Middle frontal gyrus (tissue), 1 donor: Measurements from ENCODE around the gene FHIT.
"Not testable (repeated sequence)": the region's sequence is repeated elsewhere in the genome, so short reads cannot be mapped to it uniquely, and the experiment has no call there.

ENCODE experiments used
- DNase-seq: peaks from one replicate; pipeline ENCODE4 v3.0.0-alpha.2; 2015; ENCODE audit warnings: low spot score; ENCODE audit errors: extremely low spot score

Gene FHIT

GRCh38 chr3:60579734-60580133 is 671.5 kb downstream of the FHIT start:
- DNase-seq: no peak

DNA sequence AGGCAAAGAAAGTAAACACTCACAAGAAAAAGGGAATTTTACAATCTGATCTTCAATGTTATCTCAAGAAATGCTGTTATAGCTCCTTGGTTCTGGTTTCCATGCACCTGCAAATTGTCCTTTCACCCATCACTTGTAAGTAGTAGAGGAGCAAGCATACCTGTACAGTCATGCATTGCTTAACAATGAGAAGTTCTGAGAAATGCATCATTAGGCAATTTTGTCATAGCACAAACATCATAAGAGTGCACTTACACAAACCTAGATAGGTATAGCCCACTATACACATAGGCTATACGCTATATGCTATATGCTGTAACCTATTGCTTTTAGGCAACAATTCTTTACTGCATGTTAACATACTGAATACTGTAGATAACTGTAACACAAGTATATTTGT is 672.3 kb downstream of the FHIT start:
- DNase-seq: no peak

DNA sequence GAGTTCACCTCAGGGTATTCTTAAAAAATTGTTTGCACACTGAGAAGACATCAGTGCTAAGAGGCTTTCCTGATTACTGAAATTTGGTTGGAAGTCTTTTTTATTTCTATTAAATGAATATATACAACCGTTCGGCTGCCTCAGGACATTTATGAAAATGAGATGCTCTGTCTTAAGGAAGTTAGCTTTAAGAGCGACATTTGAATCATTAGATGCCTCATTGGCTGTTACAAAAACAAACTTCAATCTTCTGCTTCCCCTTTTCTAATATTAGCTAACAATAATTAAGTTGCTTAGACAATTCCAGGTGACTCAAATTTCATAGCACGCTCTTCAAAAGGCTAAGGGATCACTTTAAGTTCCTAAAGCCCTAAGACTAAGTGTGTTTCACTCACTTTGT is 673.7 kb downstream of the FHIT start:
- no peak for DNase-seq

DNA sequence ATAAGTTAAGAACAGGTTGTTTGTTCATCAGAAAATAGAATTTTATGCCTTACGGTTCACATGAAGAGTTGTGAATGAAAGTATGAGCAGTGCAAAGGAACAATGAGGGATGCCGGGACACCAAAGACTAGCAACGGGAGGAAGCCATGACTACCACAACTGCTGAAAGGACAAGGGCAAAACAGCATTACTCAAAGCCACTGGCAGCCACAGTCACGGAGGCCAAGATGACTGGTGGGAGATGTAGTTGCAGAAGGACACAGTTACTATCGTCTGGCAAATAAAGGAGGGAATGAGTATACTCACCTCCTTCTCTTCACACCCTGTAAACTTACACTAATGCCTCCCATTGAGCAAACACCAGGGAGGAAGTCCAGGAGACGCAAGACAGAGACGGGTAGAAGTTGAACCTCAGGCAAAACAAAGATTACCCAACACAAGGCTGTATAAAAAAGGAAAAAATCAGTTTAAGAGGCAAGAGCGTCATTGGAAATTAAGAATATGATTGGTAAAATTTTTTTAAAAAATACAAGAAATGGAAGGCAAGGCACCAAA is 675.5 kb downstream of the FHIT start:
- no peak for DNase-seq

GRCh38 chr3:60574046-60574769 is 677.0 kb downstream of the FHIT start:
- DNase-seq: no peak

- no peak for DNase-seq
These were observed 677.8 kb downstream of the FHIT start for GRCh38 chr3:60573494-60573893.

DNA sequence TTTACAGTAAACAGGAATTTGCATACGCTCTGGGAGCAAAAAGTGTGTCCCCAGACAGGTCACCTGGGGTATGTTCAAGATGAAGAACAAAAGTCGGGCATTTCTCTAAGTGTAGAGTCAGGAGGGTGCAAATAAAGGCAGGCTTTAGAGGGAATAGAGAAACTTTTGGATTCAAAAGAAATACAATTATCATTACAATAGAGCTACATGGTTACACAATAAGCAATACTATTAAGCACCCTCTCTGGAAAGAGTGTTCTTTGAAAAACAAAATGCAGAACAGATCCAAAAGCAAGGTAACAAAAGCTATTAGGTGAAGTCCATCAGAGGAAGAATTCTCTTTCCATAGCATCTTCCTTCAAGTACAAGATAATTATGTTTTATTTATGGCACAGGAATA is 679.7 kb downstream of the FHIT start:
- no peak for DNase-seq

DNA sequence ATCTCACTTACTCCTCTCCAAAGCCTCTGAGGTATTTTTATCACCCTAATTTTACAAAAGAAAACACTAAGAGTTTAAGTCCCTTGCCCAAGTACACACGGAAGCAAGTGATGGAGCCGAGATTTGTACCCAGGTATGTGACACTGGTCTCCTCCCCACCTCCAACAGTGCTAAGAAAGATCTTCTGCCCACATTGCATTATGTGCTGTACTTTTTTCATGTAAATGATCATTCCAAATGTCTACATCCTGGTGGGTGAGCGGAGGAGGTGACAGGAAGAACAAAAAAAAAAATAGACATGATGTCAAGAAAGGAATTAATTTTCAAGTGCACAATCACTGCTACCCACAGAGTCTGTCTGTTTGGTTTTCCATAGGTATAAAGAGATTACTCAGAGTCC is 694.1 kb downstream of the FHIT start:
- no peak for DNase-seq

DNA sequence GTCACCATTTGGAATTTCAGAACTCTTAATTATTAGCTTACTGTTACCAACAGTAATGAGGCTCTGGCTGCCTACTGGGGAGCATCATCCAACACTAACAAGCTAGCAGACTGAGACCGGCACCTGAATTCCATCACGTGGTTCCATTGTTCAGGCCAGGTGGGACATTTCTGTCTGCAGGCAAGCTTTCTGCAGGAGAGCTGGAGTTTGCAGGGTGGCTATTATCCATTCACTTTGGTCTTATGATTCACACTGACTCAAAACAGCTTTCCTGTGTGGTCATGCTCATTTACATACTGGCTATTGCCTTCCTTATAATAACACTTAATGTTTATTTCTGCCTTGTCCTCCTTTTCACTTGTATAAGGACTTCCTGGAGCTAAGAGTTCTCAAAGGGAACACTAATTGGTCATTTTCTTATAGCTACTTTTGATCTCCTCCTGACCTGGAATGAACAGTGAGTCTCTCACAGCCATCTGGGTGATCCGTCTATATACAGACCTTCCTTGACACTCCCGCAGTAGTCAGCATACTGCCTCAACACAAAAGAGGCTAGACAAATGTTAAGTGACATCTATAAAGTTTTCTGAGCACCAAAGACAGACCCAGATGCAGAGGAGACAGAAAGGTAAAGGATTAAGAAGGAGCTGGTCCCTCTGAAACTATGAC is 695.4 kb downstream of the FHIT start:
- no peak for DNase-seq

GRCh38 chr3:60553144-60553543 is 698.1 kb downstream of the FHIT start:
- no peak for DNase-seq

GRCh38 chr3:60552581-60552980 is 698.7 kb downstream of the FHIT start:
- DNase-seq: no peak

- DNase-seq: no peak
These were observed 699.6 kb downstream of the FHIT start for GRCh38 chr3:60551455-60552209.

DNA sequence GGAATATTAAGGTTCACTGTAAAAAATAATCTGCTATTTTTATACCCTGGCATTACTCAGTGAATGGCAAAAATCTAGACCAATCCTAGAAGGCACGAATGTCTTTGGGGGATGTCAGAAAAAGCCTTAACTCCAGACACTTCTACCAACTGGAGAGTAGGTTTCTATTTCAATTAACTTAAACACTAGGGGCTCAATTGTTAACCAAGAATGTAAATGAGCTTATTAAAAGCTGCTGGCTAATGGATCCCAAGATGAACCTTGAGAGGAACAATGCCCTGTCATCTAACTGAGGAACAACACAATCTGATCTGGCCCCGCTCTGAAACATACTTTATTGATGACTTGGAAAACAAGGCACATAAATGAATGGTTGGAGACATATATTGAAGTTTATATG is 701.4 kb downstream of the FHIT start:
- DNase-seq: no peak

GRCh38 chr3:60542995-60543394 is 708.3 kb downstream of the FHIT start:
- DNase-seq: no peak

- DNase-seq: not testable (repeated sequence)
These were observed 711.9 kb downstream of the FHIT start for GRCh38 chr3:60539394-60539793.

GRCh38 chr3:60536420-60536819 is 714.8 kb downstream of the FHIT start:
- DNase-seq: no peak

DNA sequence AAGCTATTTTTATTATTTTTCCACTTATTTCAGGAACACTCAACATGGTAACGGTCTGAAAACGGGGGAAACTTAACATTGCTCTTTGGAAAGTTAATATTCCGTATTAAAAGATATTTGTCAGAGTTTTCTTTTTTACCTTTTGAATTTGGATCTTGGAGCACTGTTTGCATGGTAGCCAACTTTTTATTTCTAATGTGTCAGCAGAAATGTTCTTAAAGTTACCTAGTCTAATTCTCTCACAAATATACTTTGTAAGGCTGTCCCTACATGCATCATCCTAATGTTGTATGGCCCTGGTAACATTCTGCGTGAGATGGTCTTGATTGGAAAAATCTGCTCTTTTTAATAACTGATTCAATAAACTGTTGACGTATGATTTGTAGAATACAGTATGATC is 719.5 kb downstream of the FHIT start:
- no peak for DNase-seq

DNA sequence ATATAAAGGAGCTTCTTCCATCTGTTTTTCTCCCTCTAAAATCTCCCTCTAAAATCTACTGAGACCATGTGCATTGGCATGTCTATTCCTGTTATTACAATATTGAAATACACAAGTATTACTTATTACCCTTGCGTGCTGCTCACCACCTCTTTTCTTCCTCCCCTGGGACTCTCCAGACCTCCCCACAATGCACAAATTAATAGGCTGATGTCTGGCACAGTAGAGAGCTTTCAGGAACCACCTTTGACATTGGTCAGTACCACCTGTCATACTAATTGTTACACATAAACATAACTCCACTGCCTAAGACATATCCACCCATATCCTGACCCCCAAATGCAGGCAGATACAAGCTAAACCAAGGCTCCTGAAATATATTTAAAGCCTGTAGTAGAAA is 722.6 kb downstream of the FHIT start:
- DNase-seq: no peak

GRCh38 chr3:60523536-60523935 is 727.7 kb downstream of the FHIT start:
- DNase-seq: no peak

- DNase-seq: no peak
These were observed 734.1 kb downstream of the FHIT start for GRCh38 chr3:60517134-60517533.

DNA sequence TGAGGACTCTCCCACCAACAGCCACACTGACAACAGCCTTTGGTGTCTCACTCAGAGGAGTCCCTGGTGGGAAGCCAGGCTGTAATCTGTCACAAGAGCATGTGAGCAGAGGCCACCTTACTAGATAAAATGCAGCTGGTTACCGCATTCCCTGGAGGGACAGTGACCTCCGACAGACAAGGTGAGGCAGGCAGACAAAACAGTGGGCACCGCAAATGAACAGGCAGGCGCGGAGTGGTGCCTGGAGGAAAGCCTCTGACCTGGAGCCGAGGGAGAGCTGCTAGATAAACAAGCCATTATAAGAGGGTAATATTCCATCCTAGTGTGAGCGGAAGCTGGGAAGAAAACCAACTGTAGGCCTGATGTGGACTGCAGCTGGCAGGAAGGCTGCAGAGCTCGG is 736.4 kb downstream of the FHIT start:
- no peak for DNase-seq

GRCh38 chr3:60514085-60514649 is 737.1 kb downstream of the FHIT start:
- DNase-seq: no peak
